Activated CD4-positive, CD25-positive, alpha-beta regulatory T cell treated with anti-CD3 and anti-CD28 coated beads, Interleukin-2, amount 50 U/mL, for 72 hours (primary cell): ENCODE measurements around the gene RAB7A.
"Not testable (repeated sequence)": the region's sequence is repeated elsewhere in the genome, so short reads cannot be mapped to it uniquely, and the experiment has no call there.

ENCODE experiments used
- DNase-seq: peaks from one replicate; pipeline ENCODE4 v3.0.0; 2021

RAB7A gene

GRCh38 chr3:128760881-128761280, 34.9 kb downstream of the RAB7A start:
- no peak for DNase-seq

- DNase-seq, result no peak
Measured at GRCh38 chr3:128761392-128761791, 35.4 kb downstream of the RAB7A start.

- DNase-seq, result no peak
Measured at GRCh38 chr3:128763967-128764366, 38.0 kb downstream of the RAB7A start.

GRCh38 chr3:128764863-128765262, 38.9 kb downstream of the RAB7A start:
- DNase-seq, result no peak

- DNase-seq, result no peak
Measured at GRCh38 chr3:128767094-128767750, 41.2 kb downstream of the RAB7A start.

- no peak for DNase-seq
Measured at GRCh38 chr3:128768471-128768870, 42.5 kb downstream of the RAB7A start.

- DNase-seq, result no peak
Measured at GRCh38 chr3:128770387-128770786, 44.4 kb downstream of the RAB7A start.

- not testable (repeated sequence) for DNase-seq
Measured at GRCh38 chr3:128773189-128773588, 47.2 kb downstream of the RAB7A start.

GRCh38 chr3:128773592-128773991, 47.6 kb downstream of the RAB7A start:
- DNase-seq, result not testable (repeated sequence)

- DNase-seq, result no peak
Measured at GRCh38 chr3:128775241-128775640, 49.3 kb downstream of the RAB7A start.

GRCh38 chr3:128775906-128776542, 50.0 kb downstream of the RAB7A start:
- no peak for DNase-seq

GRCh38 chr3:128780101-128780837, 54.3 kb downstream of the RAB7A start:
- no peak for DNase-seq

- DNase-seq, result no peak
Measured at GRCh38 chr3:128781164-128781563, 55.2 kb downstream of the RAB7A start.

- no peak for DNase-seq
Measured at GRCh38 chr3:128782282-128783146, 56.5 kb downstream of the RAB7A start.

GRCh38 chr3:128783774-128784173, 57.8 kb downstream of the RAB7A start:
- DNase-seq, result no peak

GRCh38 chr3:128784232-128784631, 58.2 kb downstream of the RAB7A start:
- DNase-seq, result no peak

- DNase-seq, result no peak
Measured at GRCh38 chr3:128784843-128785242, 58.9 kb downstream of the RAB7A start.

- DNase-seq, result no peak
Measured at GRCh38 chr3:128786434-128787020, 60.5 kb downstream of the RAB7A start.

GRCh38 chr3:128787256-128788253, 61.6 kb downstream of the RAB7A start:
- DNase-seq, result no peak

- no peak for DNase-seq
Measured at GRCh38 chr3:128788268-128788869, 62.4 kb downstream of the RAB7A start.
